ENCODE results near the gene ZNF530.

DNA sequence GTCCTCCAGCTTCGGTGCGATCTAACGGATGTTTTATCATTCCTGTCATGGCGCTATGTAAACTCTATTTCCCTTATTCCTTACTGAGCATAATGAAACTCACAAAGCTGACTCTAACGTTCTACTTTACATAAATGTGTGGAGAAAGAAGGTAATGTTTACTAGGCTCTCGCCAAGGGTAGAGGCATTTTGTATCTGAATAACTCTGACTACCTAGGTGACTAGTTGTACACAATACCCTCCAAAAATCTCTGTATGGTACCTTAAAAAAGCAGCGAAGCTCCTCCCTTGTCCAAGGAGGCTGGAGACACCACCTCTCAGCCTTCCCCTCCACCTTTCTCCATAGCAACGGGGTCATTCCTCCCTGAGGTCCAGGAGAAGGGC lies 316 bp upstream of the ZNF530 start:
- TF ChIP-seq, protein P1, sequence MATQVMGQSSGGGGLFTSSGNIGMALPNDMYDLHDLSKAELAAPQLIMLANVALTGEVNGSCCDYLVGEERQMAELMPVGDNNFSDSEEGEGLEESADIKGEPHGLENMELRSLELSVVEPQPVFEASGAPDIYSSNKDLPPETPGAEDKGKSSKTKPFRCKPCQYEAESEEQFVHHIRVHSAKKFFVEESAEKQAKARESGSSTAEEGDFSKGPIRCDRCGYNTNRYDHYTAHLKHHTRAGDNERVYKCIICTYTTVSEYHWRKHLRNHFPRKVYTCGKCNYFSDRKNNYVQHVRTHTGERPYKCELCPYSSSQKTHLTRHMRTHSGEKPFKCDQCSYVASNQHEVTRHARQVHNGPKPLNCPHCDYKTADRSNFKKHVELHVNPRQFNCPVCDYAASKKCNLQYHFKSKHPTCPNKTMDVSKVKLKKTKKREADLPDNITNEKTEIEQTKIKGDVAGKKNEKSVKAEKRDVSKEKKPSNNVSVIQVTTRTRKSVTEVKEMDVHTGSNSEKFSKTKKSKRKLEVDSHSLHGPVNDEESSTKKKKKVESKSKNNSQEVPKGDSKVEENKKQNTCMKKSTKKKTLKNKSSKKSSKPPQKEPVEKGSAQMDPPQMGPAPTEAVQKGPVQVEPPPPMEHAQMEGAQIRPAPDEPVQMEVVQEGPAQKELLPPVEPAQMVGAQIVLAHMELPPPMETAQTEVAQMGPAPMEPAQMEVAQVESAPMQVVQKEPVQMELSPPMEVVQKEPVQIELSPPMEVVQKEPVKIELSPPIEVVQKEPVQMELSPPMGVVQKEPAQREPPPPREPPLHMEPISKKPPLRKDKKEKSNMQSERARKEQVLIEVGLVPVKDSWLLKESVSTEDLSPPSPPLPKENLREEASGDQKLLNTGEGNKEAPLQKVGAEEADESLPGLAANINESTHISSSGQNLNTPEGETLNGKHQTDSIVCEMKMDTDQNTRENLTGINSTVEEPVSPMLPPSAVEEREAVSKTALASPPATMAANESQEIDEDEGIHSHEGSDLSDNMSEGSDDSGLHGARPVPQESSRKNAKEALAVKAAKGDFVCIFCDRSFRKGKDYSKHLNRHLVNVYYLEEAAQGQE (IDR thresholded peaks at IDR 0.05; ENCODE audit: low read depth), result no peak
- TF ChIP-seq POLR2AphosphoS5 (IDR thresholded peaks at IDR 0.05; ENCODE audit: low read depth, low read length), result no peak
- TF ChIP-seq, protein P2, sequence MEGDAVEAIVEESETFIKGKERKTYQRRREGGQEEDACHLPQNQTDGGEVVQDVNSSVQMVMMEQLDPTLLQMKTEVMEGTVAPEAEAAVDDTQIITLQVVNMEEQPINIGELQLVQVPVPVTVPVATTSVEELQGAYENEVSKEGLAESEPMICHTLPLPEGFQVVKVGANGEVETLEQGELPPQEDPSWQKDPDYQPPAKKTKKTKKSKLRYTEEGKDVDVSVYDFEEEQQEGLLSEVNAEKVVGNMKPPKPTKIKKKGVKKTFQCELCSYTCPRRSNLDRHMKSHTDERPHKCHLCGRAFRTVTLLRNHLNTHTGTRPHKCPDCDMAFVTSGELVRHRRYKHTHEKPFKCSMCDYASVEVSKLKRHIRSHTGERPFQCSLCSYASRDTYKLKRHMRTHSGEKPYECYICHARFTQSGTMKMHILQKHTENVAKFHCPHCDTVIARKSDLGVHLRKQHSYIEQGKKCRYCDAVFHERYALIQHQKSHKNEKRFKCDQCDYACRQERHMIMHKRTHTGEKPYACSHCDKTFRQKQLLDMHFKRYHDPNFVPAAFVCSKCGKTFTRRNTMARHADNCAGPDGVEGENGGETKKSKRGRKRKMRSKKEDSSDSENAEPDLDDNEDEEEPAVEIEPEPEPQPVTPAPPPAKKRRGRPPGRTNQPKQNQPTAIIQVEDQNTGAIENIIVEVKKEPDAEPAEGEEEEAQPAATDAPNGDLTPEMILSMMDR (IDR thresholded peaks at IDR 0.05 in 2 of 3, conservative IDR thresholded peaks at IDR 0.05 in 1 of 3; ENCODE audit: borderline replicate concordance in 1 of 3, insufficient read depth in 1 of 3, low read depth in 2 of 3, low read length in 2 of 3), result no peak
- TF ChIP-seq POLR2A (IDR thresholded peaks at IDR 0.05; ENCODE audit: borderline replicate concordance, extremely low read depth, insufficient read depth, insufficient read length), result no peak
- TF ChIP-seq JUND (IDR thresholded peaks at IDR 0.05), result no peak
- TF ChIP-seq EZH2 (IDR thresholded peaks at IDR 0.05), result no peak
- TF ChIP-seq ZNF274 (IDR thresholded peaks at IDR 0.05; ENCODE audit: low read depth, low read length), result no peak
- TF ChIP-seq TCF7L2 (IDR thresholded peaks at IDR 0.05; ENCODE audit: borderline replicate concordance, extremely low read depth, insufficient read depth, insufficient read length), result no peak
- no peak for TF ChIP-seq YY1 (IDR thresholded peaks at IDR 0.05; ENCODE audit: extremely low read depth, insufficient replicate concordance, low read depth, low read length)
- TF ChIP-seq, protein P3, sequence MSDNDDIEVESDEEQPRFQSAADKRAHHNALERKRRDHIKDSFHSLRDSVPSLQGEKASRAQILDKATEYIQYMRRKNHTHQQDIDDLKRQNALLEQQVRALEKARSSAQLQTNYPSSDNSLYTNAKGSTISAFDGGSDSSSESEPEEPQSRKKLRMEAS (IDR thresholded peaks at IDR 0.05), result no peak

All from HCT116 (cell line).